Keratinocyte (primary cell): Measurements from ENCODE around the gene ZNF407. TPM values are rescaled to one million over a fixed set of nuclear protein-coding genes. Genes with fewer than 3 reads are reported as not detected.

Source experiments
- DNase-seq: peaks from one replicate; pipeline ENCODE4 v3.0.0-alpha.2; 2011; ENCODE audit warnings: low read depth, missing footprints, low spot score
- FAIRE-seq: peaks from 2 replicates; lab custom pipeline; 2011; peaks lifted over from hg19 to GRCh38; lab: Jason Lieb, UNC
- H2AFZ ChIP-seq: 2 replicates; pipeline ENCODE4 v1.6.0; 2012; ENCODE audit warnings: low read length, control low read depth, inconsistent platforms; ENCODE audit not compliant: control insufficient read depth
- H3K27ac ChIP-seq: 2 replicates; pipeline ENCODE4 v1.5.1; 2011; ENCODE audit warnings: low read length; ENCODE audit not compliant: control insufficient read depth, insufficient read depth
- H3K27me3 ChIP-seq: 3 replicates; pipeline ENCODE4 v1.6.0; 2011; ENCODE audit warnings: low read length; ENCODE audit not compliant: control insufficient read depth, insufficient read depth; ENCODE audit errors: extremely low read depth
- H3K36me3 ChIP-seq, 2 experiments: 2 replicates in 1 of 2; 3 replicates in 1 of 2; pipeline ENCODE4 v1.5.1; 2011; ENCODE audit warnings: low read length in 2 of 2, mild to moderate bottlenecking in 1 of 2; ENCODE audit not compliant: control insufficient read depth in 2 of 2, insufficient read depth in 2 of 2; ENCODE audit errors: extremely low read depth in 1 of 2
- H3K4me1 ChIP-seq: 3 replicates; pipeline ENCODE4 v1.5.1; 2011; ENCODE audit warnings: low read length; ENCODE audit not compliant: control insufficient read depth, insufficient read depth; ENCODE audit errors: extremely low read depth
- H3K4me2 ChIP-seq: 3 replicates; pipeline ENCODE4 v1.6.0; 2011; ENCODE audit warnings: low read depth, low read length; ENCODE audit not compliant: control insufficient read depth, insufficient read depth; ENCODE audit errors: extremely low read depth
- H3K4me3 ChIP-seq, 3 experiments: fragments of 200-600 bp in 1 of 3; sonication (generic) in 1 of 3; 2 replicates in 2 of 3; 3 replicates in 1 of 3; pipeline ENCODE4 v1.5.1; 2011 to 2016; ENCODE audit warnings: low read length in 3 of 3, mild to moderate bottlenecking in 3 of 3, control low read depth in 2 of 3, inconsistent platforms in 1 of 3, low read depth in 1 of 3, mixed read lengths in 1 of 3, mixed run types in 1 of 3, moderate library complexity in 1 of 3; ENCODE audit not compliant: control insufficient read depth in 2 of 3, insufficient read depth in 2 of 3; ENCODE audit errors: extremely low read depth in 1 of 3
- H3K79me2 ChIP-seq: 2 replicates; pipeline ENCODE4 v1.6.0; 2012; ENCODE audit warnings: low read length; ENCODE audit not compliant: control insufficient read depth, insufficient read depth
- H3K9ac ChIP-seq: 3 replicates; pipeline ENCODE4 v1.6.0; 2011; ENCODE audit warnings: low read length; ENCODE audit not compliant: control insufficient read depth, insufficient read depth; ENCODE audit errors: extremely low read depth
- H3K9me1 ChIP-seq: 3 replicates; pipeline ENCODE4 v1.6.0; 2011; ENCODE audit warnings: low read length; ENCODE audit not compliant: control insufficient read depth, insufficient read depth; ENCODE audit errors: extremely low read depth
- H3K9me3 ChIP-seq: 2 replicates; pipeline ENCODE4 v1.5.1; 2012; ENCODE audit warnings: low read depth, low read length; ENCODE audit not compliant: control insufficient read depth
- H4K20me1 ChIP-seq: 3 replicates; pipeline ENCODE4 v1.6.0; 2011; ENCODE audit warnings: low read length; ENCODE audit not compliant: control insufficient read depth, insufficient read depth; ENCODE audit errors: extremely low read depth
- EZH2 ChIP-seq: IDR thresholded peaks from one replicate; pipeline ENCODE4 v1.6.1; 2012; ENCODE audit warnings: inconsistent platforms, mild to moderate bottlenecking, low read length, moderate library complexity
- dilution Hi-C: fragments of 300-500 bp; cut with MboI; formaldehyde crosslinking; loops from one replicate; pipeline ENCODE4 v1.7.0; 2020; ENCODE audit warnings: low sequenced_read_pairs; ENCODE audit not compliant: extremely low pct_ligation_motif_present
- polyA plus RNA-seq, 5 experiments: library from polyadenylated mRNA; depleted of rRNA in 3 of 5; stranded (reverse) in 3 of 5; stranded (forward) in 1 of 5; unstranded in 1 of 5; fragments of >200 nt; gene quantifications; 1 replicate in 1 of 5; 2 replicates in 3 of 5; 3 replicates in 1 of 5; pipeline versions ENCODE4 v1.2.1 to v1.2.3, GENCODE V29; 2011 to 2012; ENCODE audit warnings: missing spikeins in 2 of 5, low read depth in 1 of 5, low replicate concordance in 1 of 5
- TF ChIP-seq, protein P1 (sequence below), 3 experiments: IDR thresholded peaks in 1 of 3; conservative IDR thresholded peaks in 1 of 3; optimal IDR thresholded peaks in 1 of 3; 2 replicates in 2 of 3; 3 replicates in 1 of 3; pipeline versions ENCODE3 to v1.5.1; 2011; ENCODE audit warnings: low read length in 3 of 3, mild to moderate bottlenecking in 3 of 3, moderate library complexity in 2 of 3, control low read depth in 1 of 3, inconsistent platforms in 1 of 3; ENCODE audit not compliant: insufficient read depth in 2 of 3; ENCODE audit errors: extremely low read depth in 1 of 3

Gene ZNF407
- polyA plus RNA-seq, 1 donor (not counting 4 experiments of a cell fraction or from before 2014, with no cell fraction given): 3.8 TPM

GRCh38 chr18:74665905-74666304 is 68.2 kb downstream of the ZNF407 start:
- Histone ChIP-seq H3K9me3 (no peaks in the 10 kb centered on the region), H3K4me3 (no peak overlapping the region), H3K4me1 (no peaks in the 10 kb centered on the region), H4K20me1 (no peaks in the 10 kb centered on the region), H3K27ac (no peak overlapping the region), H2AFZ (no peak overlapping the region), H3K36me3 (no peaks in the 10 kb centered on the region), H3K4me2 (no peak overlapping the region), H3K79me2 (no peaks in the 10 kb centered on the region), H3K27me3 (no peaks in the 10 kb centered on the region), H3K9ac (no peak overlapping the region), H3K9me1 (no peaks in the 10 kb centered on the region)
- TF ChIP-seq EZH2: no peak
- TF ChIP-seq, protein P1, sequence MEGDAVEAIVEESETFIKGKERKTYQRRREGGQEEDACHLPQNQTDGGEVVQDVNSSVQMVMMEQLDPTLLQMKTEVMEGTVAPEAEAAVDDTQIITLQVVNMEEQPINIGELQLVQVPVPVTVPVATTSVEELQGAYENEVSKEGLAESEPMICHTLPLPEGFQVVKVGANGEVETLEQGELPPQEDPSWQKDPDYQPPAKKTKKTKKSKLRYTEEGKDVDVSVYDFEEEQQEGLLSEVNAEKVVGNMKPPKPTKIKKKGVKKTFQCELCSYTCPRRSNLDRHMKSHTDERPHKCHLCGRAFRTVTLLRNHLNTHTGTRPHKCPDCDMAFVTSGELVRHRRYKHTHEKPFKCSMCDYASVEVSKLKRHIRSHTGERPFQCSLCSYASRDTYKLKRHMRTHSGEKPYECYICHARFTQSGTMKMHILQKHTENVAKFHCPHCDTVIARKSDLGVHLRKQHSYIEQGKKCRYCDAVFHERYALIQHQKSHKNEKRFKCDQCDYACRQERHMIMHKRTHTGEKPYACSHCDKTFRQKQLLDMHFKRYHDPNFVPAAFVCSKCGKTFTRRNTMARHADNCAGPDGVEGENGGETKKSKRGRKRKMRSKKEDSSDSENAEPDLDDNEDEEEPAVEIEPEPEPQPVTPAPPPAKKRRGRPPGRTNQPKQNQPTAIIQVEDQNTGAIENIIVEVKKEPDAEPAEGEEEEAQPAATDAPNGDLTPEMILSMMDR (optimal IDR thresholded peaks at IDR 0.05 in 1 of 3, IDR thresholded peaks at IDR 0.05 in 1 of 3, conservative IDR thresholded peaks at IDR 0.05 in 1 of 3; ENCODE audit: extremely low read depth in 1 of 3, insufficient read depth in 2 of 3, low read length in 3 of 3): peak in 1 of 3 experiments; percentile 5
- FAIRE-seq: no peak
- DNase-seq: no peak
- dilution Hi-C loops: no loop called here

DNA sequence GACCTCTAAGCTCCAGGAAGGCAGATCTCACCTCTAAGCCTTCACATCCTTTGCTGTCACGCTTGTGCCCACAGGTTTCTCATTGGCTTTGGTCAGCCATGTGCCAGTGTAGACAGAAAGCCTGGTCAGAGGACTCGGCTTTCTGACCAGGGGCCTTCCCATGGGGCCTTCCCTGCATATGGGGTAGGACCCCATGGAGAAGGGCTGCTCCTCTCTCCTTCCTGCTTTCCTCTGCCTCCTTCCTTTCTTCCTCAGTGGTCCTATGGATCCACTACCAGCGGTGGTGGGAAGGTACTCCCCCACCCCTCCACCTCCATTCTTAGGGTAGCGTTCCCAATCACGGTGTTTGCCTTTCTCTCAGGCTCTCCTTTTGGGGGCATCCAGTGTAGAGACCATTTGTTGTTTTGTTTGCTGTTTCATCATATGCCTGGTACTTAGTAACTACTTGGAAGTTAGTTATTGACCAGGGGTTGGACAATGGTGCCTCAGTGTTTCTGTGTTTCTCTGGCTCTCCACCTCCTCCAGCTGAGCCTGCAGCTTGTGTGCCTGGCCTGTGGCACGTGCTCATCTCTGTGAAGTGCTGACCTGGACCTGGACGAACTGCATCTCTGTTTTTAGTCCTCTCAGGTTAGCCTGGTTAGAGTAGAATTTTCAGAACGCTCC is 71.6 kb downstream of the ZNF407 start:
- Histone ChIP-seq H3K9me1 (no peaks in the 10 kb centered on the region), H3K9me3 (no peaks in the 10 kb centered on the region), H3K27ac (no peak overlapping the region), H3K36me3 (no peaks in the 10 kb centered on the region), H3K27me3 (no peaks in the 10 kb centered on the region), H3K4me2 (no peak overlapping the region), H4K20me1 (no peaks in the 10 kb centered on the region), H2AFZ (no peak overlapping the region), H3K4me1 (no peaks in the 10 kb centered on the region), H3K9ac (no peak overlapping the region), H3K4me3 (no peak overlapping the region), H3K79me2 (no peaks in the 10 kb centered on the region)
- dilution Hi-C loops: no loop called here
- DNase-seq: no peak
- no peak for TF ChIP-seq EZH2
- FAIRE-seq: no peak

DNA sequence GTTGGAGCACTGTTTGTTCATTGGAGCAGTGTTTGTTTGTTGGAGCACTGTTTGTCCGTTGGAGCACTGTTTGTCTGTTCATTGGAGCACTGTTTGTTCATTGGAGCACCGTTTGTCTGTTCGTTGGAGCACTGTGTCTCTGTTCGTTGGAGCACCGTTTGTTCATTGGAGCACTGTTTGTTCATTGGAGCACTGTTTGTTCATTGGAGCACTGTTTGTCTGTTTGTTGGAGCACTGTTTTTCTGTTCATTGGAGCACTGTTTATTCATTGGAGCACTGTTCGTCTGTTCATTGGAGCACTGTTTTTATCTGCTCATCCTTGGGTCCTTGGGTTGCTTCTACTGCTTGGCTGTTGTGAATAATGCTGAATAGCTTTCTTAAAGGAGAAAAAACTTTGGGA is 74.7 kb downstream of the ZNF407 start:
- no peak overlapping the region for H3K4me2 ChIP-seq
- H3K9me1 ChIP-seq: no peaks in the 10 kb centered on the region
- DNase-seq (no peak), FAIRE-seq (no peak)
- no peaks in the 10 kb centered on the region for H3K79me2 ChIP-seq
- H2AFZ ChIP-seq: no peak overlapping the region
- H3K27me3 ChIP-seq: no peaks in the 10 kb centered on the region
- no peaks in the 10 kb centered on the region for H3K4me1 ChIP-seq
- no peaks in the 10 kb centered on the region for H3K36me3 ChIP-seq
- H3K27ac ChIP-seq: no peak overlapping the region
- H3K9me3 ChIP-seq: no peaks in the 10 kb centered on the region
- H4K20me1 ChIP-seq: no peaks in the 10 kb centered on the region
- dilution Hi-C loops: no loop called here
- H3K4me3 ChIP-seq: no peak overlapping the region
- TF ChIP-seq, protein P1 (optimal IDR thresholded peaks at IDR 0.05 in 1 of 3, IDR thresholded peaks at IDR 0.05 in 1 of 3, conservative IDR thresholded peaks at IDR 0.05 in 1 of 3; ENCODE audit: extremely low read depth in 1 of 3, insufficient read depth in 2 of 3, low read length in 3 of 3): no peak
- no peak for TF ChIP-seq EZH2
- H3K9ac ChIP-seq: no peak overlapping the region
